Uterus (tissue), 2 donors: ENCODE data around the gene MAPRE3.

Experiments
- CTCF ChIP-seq, 4 experiments: fragments of 200-600 bp in 2 of 4; fragments of 450-650 bp in 2 of 4; sonication (generic) in 2 of 4; IDR thresholded peaks; one replicate each; pipeline ENCODE4 v1.5.1; 2016 to 2019; ENCODE audit warnings: antibody characterized with exemption in 4 of 4, mild to moderate bottlenecking in 2 of 4, moderate library complexity in 1 of 4
- POLR2A ChIP-seq, 2 donors: fragments of 450-650 bp; IDR thresholded peaks; one replicate each; pipeline ENCODE4 v1.6.1; 2016; ENCODE audit warnings: antibody characterized with exemption in 2 of 2, mild to moderate bottlenecking in 1 of 2, moderate library complexity in 1 of 2

DNA sequence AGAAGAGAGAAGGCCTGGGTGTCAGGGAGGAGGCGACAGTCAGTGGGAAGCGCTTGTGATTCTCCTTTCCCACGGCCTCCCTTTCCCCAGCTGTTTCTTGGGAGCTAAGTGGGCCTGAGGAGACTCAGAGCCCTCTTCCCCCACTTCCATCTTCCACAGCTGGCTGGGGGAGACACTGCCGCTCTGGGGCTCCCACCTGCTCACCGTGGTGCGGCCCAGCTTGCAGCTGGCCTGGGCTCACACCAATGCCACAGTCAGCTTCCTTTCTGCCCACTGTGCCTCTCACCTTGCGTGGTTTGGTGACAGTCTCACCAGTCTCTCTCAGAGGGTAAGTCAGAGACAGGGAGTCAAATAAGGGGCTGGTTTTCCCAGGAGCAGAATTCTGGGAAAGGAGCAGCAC is 69.4 kb downstream of the MAPRE3 start:
- TF ChIP-seq CTCF (IDR thresholded peaks at IDR 0.05) (no peak), POLR2A (IDR thresholded peaks at IDR 0.05) (no peak)
